Pancreas (tissue), 10 donors: ENCODE measurements around the gene KLC1. TPM values are rescaled to one million over a fixed set of nuclear protein-coding genes. Genes with fewer than 3 reads are reported as not detected.
A peak's percentile ranks its signal among the peaks of the same experiment; 100 is the strongest.

Source experiments
- ATAC-seq, 4 donors: fragments of 200-7000 bp; cut with Tn5 transposase; one replicate each; pipeline versions ENCODE4 v1.8.0 to v1.9.1; 2020; ENCODE audit warnings: mild to moderate bottlenecking in 4 of 4, moderate library complexity in 4 of 4
- DNase-seq, 6 donors: peaks; one replicate each; pipeline ENCODE4 v3.0.0-alpha.2; 2020
- FAIRE-seq: peaks from 2 replicates; lab custom pipeline; 2012; peaks lifted over from hg19 to GRCh38; lab: Jason Lieb, UNC
- H3K27ac ChIP-seq, 4 donors: fragments of 200-600 bp; sonication (generic); 1 replicate in 3 of 4; 2 replicates in 1 of 4; pipeline versions ENCODE4 v1.5.0 to v1.8.0; 2020
- H3K27me3 ChIP-seq, 4 donors: fragments of 200-600 bp; one replicate each; pipeline ENCODE4 v1.8.0; 2021
- H3K36me3 ChIP-seq, 3 donors: fragments of 200-600 bp; sonication (generic) in 1 of 3; one replicate each; pipeline versions ENCODE4 v1.5.0 to v1.8.0; 2020 to 2021
- H3K4me1 ChIP-seq, 3 donors: fragments of 200-600 bp; one replicate each; pipeline ENCODE4 v1.8.0; 2021
- H3K4me3 ChIP-seq, 4 donors: fragments of 200-600 bp; sonication (generic) in 2 of 4; one replicate each; pipeline versions ENCODE4 v1.5.0 to v1.8.0; 2020 to 2021
- H3K9me3 ChIP-seq, 4 donors: fragments of 200-600 bp; one replicate each; pipeline ENCODE4 v1.8.0; 2021
- CTCF ChIP-seq, 4 donors: fragments of 200-600 bp; sonication (generic) in 3 of 4; IDR thresholded peaks; one replicate each; pipeline versions ENCODE4 v1.5.0 to v1.8.0; 2021; ENCODE audit warnings: antibody characterized with exemption in 4 of 4
- WGBS, 2 donors: extraction: QIAGEN DNeasy Blood & Tissue Kit; methylation state at CpG; one replicate each; pipeline ENCODE4 v1.1.7; 2013; 5-methylcytosine and 5-hydroxymethylcytosine counted together
- intact Hi-C, 3 donors: fragments of 100-400 bp; cut with DNase I; formaldehyde crosslinking; loops; one replicate each; pipeline versions ENCODE4 v1.11.1 to v1.14.2; 2022
- polyA plus RNA-seq, 2 donors: library from polyadenylated mRNA; stranded (reverse); fragments of 200-250 nt; gene quantifications; one replicate each; pipeline ENCODE4 v1.2.3, GENCODE V29; 2013
- total RNA-seq, 6 donors: library from RNA; stranded (reverse); fragmentation: NEBNext Ultra II Directional in 4 of 6; extraction: Animal tissue kit (Norgen Biotek cat#: 25700) in 4 of 6; gene quantifications; one replicate each; pipeline versions ENCODE4 v1.2.1 to v1.2.4, GENCODE V29; 2021 to 2023
- donor health status: healthy with polysubstance abuse.
- donor health status: DM: no; HTN: no; CAD: no; lungs with moderate emphysema.
- donor health status: DM: no; HTN: no; CAD: no.
- donor health status: control.
- donor health status: control.
- donor health status: Bipolar disorder and iron deficiency.
- donor health status: DM: yes; HTN: yes; CAD: no.
- donor health status: DM: no; HTN: no; CAD: no.
- donor health status: DM: no; HTN: no; CAD: no.
- donor health status: DM: yes; HTN: yes; CAD: no.

Gene KLC1
- total and polyA plus RNA-seq, 8 donors, result 36.1 to 91.0 (median 51.6) TPM

- Histone ChIP-seq H3K4me1 (no peaks in the 10 kb centered on the region), H3K4me3 (no peak overlapping the region), H3K27ac (no peak overlapping the region), H3K36me3 (peaks cover 0 to 56% (median 12%) of the 10 kb centered on the region in 3 donors), H3K9me3 (no peaks in the 10 kb centered on the region), H3K27me3 (no peaks in the 10 kb centered on the region)
- no peak for TF ChIP-seq CTCF (IDR thresholded peaks at IDR 0.05)
- ATAC-seq (no peak), DNase-seq (peak in 1 of 6 donors; percentile 51), FAIRE-seq (no peak)
- intact Hi-C loops, result loop anchor here in 1 of 3 donors (10.0 kb wide), 1 partner anchor 179 kb away; no protein-coding TSS in a partner anchor
- 89 to 90% methylated on average over 22 of the region's 22 CpGs for WGBS, 2 donors
Observed at GRCh38 chr14:103735815-103736545, 107.0 kb downstream of the KLC1 start.

GRCh38 chr14:103736546-103737431, 107.8 kb downstream of the KLC1 start:
- Histone ChIP-seq H3K27ac (no peak overlapping the region), H3K4me1 (no peaks in the 10 kb centered on the region), H3K27me3 (no peaks in the 10 kb centered on the region), H3K9me3 (no peaks in the 10 kb centered on the region), H3K4me3 (no peak overlapping the region), H3K36me3 (peaks cover 0 to 56% (median 12%) of the 10 kb centered on the region in 3 donors)
- DNase-seq (peak in 2 of 6 donors; percentile 6 to 21), FAIRE-seq (no peak), ATAC-seq (no peak)
- WGBS, 2 donors, result 79 to 87% methylated on average over 10 of the region's 10 CpGs
- intact Hi-C loops, result loop anchor here in 1 of 3 donors (10.0 kb wide), 1 partner anchor 178 kb away; no protein-coding TSS in a partner anchor
- no peak for TF ChIP-seq CTCF (IDR thresholded peaks at IDR 0.05)

- intact Hi-C loops, result loop anchor here in 1 of 3 donors (10.0 kb wide), 1 partner anchor 177 kb away; no protein-coding TSS in a partner anchor
- Histone ChIP-seq H3K36me3 (peaks cover 0 to 56% (median 12%) of the 10 kb centered on the region in 3 donors), H3K4me3 (no peak overlapping the region), H3K27me3 (no peaks in the 10 kb centered on the region), H3K9me3 (no peaks in the 10 kb centered on the region), H3K27ac (no peak overlapping the region), H3K4me1 (no peaks in the 10 kb centered on the region)
- ATAC-seq (no peak), FAIRE-seq (no peak), DNase-seq (peak in 1 of 6 donors; percentile 8)
- no peak for TF ChIP-seq CTCF (IDR thresholded peaks at IDR 0.05)
- 89 to 94% methylated on average over 16 of the region's 16 CpGs for WGBS, 2 donors
Observed at GRCh38 chr14:103737432-103738045, 108.5 kb downstream of the KLC1 start.

GRCh38 chr14:103738166-103738565, 109.2 kb downstream of the KLC1 start:
- H3K36me3 ChIP-seq, result peaks cover 0 to 52% (median 12%) of the 10 kb centered on the region in 3 donors
- H3K27me3 ChIP-seq, result no peaks in the 10 kb centered on the region
- no peaks in the 10 kb centered on the region for H3K4me1 ChIP-seq
- FAIRE-seq, result no peak
- H3K27ac ChIP-seq, result no peak overlapping the region
- no peak overlapping the region for H3K4me3 ChIP-seq
- ATAC-seq, result no peak
- intact Hi-C loops, result loop anchor here in 1 of 3 donors (10.0 kb wide), 1 partner anchor 177 kb away; no protein-coding TSS in a partner anchor
- peak in 1 of 6 donors; percentile 2 for DNase-seq
- no peaks in the 10 kb centered on the region for H3K9me3 ChIP-seq
- TF ChIP-seq CTCF (IDR thresholded peaks at IDR 0.05), result no peak
- 84 to 85% methylated on average over 10 of the region's 10 CpGs for WGBS, 2 donors
